GM12801 (cell line): ENCODE measurements around the gene MAGIX.

Experiments used
- CTCF ChIP-seq: IDR thresholded peaks from one replicate; pipeline ENCODE4 v1.5.1; 2011; ENCODE audit warnings: control low read depth; ENCODE audit not compliant: insufficient read length; ENCODE audit errors: extremely low read depth

Gene MAGIX

GRCh38 chrX:49157194-49157593 is 5.4 kb upstream of the MAGIX start:
- TF ChIP-seq CTCF: no peak

- no peak for TF ChIP-seq CTCF
These were observed 1.6 kb upstream of the MAGIX start for GRCh38 chrX:49160908-49161307.

- TF ChIP-seq CTCF: no peak
These were observed 926 bp upstream of the MAGIX start for GRCh38 chrX:49161632-49162031.

GRCh38 chrX:49163555-49164419 is 1.2 kb downstream of the MAGIX start:
- TF ChIP-seq CTCF: no peak

GRCh38 chrX:49164589-49165360 is 2.2 kb downstream of the MAGIX start:
- no peak for TF ChIP-seq CTCF

- no peak for TF ChIP-seq CTCF
These were observed 3.6 kb downstream of the MAGIX start for GRCh38 chrX:49165901-49166881.
